HG03095 (cell line): ENCODE measurements around the gene ETNK2.

ENCODE experiments used
- ATAC-seq: cut with Tn5 transposase; IDR thresholded peaks from one replicate; pipeline ENCODE4 v1.9.1; 2021; ENCODE audit warnings: moderate library complexity; ENCODE audit not compliant: unreplicated experiment

Gene ETNK2

DNA sequence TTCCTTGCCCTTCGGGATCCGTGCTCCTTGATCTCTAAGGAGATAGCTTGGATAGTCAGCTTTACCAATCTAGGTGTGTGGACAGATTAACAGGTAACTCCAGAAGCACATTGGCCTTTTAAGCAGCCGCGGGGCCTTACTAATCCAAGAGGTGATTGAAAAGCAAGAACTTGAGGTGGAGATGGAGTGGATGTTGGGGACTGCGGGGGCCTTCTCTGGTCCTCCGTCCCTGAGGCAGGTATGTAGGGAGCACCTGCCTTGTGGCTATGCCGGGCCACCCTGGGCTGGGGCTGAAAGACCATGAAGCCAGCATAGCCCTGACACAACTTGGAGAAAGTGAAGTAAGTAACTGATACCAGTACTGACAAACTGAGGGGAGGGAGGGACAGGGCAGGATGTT, 68.4 kb downstream of the ETNK2 start:
- ATAC-seq, result no peak

DNA sequence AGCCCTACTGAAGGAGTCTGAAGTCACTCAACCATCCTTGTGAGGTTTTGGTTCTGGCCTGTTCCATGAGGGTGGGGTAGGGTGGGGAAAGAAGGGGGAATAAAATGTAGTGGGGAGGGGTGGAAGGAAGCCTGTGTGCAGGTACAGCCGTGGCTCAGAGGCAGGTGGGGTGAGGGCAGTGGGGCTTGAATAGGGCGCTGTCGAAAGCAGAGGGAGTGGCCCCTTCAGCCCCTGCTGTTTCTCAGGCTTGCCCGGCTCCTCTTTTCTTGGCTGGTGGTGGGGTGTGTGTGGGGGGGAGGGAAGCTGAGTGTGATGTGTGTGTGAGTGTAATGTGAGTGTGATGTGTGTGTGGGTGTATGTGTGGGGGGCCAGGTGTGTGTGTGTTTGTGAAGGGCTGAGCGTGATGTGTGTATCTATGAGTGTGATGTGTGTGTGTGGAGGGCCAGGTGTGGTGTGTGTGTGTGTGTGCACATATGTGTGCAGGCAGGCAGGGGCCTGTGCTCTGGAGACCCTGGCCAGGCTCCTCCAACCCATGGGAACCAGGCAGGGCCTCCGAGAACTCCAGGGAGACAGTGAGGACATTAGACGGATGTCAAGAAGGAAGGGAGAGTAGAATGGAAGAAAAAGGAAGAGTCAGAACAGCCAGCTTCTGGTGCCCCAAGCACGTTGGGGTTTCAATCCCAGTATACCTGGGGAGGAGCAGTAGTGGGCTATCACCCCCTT, 69.9 kb downstream of the ETNK2 start:
- no peak for ATAC-seq

DNA sequence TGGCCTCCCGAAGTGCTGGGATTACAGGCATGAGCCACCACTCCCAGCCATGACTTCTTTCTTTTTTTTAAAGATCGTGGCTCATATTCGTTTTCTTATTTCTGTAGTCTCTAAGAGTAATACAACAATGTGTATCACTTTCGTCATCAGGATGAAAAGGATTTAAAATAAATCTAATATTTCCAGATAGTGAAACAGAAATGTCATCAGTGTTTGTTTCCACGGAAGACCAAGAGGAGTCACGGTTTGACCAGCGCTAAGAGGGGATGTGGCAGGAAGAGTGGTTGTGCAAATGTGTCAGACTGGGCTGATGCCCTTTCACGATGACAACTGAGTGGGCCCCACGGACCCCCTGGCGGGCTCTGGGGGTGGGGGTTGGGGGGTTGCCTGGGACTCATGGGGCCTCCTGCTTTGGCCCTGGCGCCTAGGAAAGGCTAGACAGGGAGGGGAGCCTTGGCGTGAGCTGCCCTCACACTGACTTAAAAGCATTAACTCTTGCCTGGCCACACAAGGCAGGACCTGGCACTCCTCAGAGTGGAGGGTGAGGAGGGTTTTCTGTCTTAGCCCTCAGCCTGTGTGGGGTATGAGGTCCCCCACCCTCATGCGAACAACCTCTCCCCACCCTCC, 70.6 kb downstream of the ETNK2 start:
- ATAC-seq, result no peak
